ENCODE measurements around the gene CNNM2. TPM values are rescaled to one million over a fixed set of nuclear protein-coding genes. Genes with fewer than 3 reads are reported as not detected.

CNNM2 gene
- polyA plus RNA-seq, 1 of the 3 experiments (the other 2 are of a cell fraction), result 4.0 TPM

DNA sequence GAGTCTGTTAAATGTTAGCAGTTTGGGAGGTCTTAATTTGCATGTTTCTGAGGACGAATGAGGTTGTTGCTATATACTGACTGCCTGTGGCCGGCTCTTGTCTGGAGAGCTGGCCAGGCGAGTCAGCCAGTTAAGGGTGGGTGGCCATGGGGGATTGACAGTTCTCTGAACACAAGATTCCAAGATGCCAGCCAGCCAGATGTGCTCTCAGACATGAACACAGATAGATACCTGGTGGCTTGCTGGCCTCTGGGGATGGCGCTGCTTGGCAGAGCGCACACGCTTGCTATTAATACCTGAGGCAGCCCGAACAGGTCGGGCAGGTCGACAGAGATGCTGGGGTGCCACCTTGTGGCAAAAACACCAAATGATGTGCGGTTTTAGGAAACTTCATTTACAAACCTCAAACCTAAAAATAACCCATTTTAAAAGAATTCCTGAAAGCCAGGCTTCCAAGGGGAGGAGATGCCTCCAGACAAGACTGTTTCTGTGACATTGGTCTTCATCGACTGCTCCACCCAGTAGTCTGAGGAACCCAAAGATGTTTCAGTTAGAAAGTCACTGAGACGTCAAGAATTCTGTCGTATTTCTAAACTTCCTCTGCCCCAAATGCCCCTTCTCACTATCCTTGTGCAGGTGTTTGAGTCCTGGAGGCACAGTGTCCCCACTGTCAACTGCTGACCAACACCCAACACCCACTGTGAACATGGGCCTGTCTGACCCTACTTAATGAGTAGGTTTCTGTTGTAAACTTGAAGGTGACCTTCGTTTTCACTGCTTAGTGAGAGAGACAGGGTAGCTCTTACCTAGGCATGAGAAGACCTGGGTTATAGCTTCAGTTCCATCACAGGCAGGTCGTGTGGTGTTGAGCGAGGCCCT, 151.6 kb downstream of the CNNM2 start (continued):
- TF ChIP-seq, protein P1, sequence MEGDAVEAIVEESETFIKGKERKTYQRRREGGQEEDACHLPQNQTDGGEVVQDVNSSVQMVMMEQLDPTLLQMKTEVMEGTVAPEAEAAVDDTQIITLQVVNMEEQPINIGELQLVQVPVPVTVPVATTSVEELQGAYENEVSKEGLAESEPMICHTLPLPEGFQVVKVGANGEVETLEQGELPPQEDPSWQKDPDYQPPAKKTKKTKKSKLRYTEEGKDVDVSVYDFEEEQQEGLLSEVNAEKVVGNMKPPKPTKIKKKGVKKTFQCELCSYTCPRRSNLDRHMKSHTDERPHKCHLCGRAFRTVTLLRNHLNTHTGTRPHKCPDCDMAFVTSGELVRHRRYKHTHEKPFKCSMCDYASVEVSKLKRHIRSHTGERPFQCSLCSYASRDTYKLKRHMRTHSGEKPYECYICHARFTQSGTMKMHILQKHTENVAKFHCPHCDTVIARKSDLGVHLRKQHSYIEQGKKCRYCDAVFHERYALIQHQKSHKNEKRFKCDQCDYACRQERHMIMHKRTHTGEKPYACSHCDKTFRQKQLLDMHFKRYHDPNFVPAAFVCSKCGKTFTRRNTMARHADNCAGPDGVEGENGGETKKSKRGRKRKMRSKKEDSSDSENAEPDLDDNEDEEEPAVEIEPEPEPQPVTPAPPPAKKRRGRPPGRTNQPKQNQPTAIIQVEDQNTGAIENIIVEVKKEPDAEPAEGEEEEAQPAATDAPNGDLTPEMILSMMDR (IDR thresholded peaks at IDR 0.05), result peak; percentile 83
- TF ChIP-seq FOSL2 (IDR thresholded peaks at IDR 0.05; ENCODE audit: borderline replicate concordance, low read depth) (no peak), TCF12 (IDR thresholded peaks at IDR 0.05) (no peak), GATA2 (CRISPR knock-in tag; IDR thresholded peaks at IDR 0.05) (no peak), FOXJ3 (CRISPR knock-in tag; IDR thresholded peaks at IDR 0.05) (no peak), SIN3A (IDR thresholded peaks at IDR 0.05; ENCODE audit: borderline replicate concordance, low read depth, low read length) (no peak), EP300 (IDR thresholded peaks at IDR 0.05; ENCODE audit: borderline replicate concordance in 1 of 2, low read depth in 1 of 2, low read length in 1 of 2) (no peak), RFX5 (IDR thresholded peaks at IDR 0.05; ENCODE audit: low read length) (no peak), JUND (IDR thresholded peaks at IDR 0.05) (no peak)
- TF ChIP-seq, protein P2, sequence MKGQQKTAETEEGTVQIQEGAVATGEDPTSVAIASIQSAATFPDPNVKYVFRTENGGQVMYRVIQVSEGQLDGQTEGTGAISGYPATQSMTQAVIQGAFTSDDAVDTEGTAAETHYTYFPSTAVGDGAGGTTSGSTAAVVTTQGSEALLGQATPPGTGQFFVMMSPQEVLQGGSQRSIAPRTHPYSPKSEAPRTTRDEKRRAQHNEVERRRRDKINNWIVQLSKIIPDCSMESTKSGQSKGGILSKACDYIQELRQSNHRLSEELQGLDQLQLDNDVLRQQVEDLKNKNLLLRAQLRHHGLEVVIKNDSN (IDR thresholded peaks at IDR 0.05; ENCODE audit: borderline replicate concordance, low read depth), result no peak

DNA sequence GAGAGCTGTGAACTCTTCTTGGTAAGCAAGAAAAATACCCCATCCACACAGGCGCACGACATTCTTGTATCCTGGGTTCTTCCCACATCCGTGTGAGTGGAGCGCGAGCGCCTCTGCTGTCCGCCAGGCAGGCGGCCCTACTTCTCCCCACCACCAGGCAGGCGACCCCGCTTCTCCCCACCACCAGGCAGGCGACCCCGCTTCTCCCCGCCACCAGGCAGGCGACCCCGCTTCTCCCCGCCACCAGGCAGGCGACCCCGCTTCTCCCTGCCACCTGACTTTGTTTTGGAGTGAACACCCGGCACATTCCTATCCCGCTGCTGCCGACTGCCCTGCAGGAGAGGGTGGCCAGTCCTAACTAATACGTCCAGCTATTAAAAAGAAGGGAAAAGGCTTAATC, 154.2 kb downstream of the CNNM2 start:
- Histone ChIP-seq H3K36me3 (replicated peaks in 1 of 2; ENCODE audit: control insufficient read depth in 1 of 2, insufficient read depth in 2 of 2, low read length in 1 of 2) (peaks cover 0 to 7% of the 10 kb centered on the region in 2 experiments), H3F3A (replicated peaks; ENCODE audit: insufficient read depth) (no peaks in the 10 kb centered on the region), H3K4me2 (no peak overlapping the region), H3K4me3 (ENCODE audit: low read depth in 2 of 2, low read length in 1 of 2) (no peak overlapping the region), H3K4me1 (ENCODE audit: control insufficient read depth in 1 of 2, insufficient read depth in 2 of 2, low read depth in 1 of 2, low read length in 1 of 2) (peaks cover 0 to 4% of the 10 kb centered on the region in 2 experiments; a peak in 1 of 4 replicates), H4K20me1 (ENCODE audit: insufficient read depth) (no peaks in the 10 kb centered on the region), H2AFZ (ENCODE audit: low read depth) (no peak overlapping the region), H3K27ac (ENCODE audit: low read depth in 2 of 2, low read length in 1 of 2) (no peak overlapping the region), H3K79me2 (ENCODE audit: insufficient read depth) (no peaks in the 10 kb centered on the region), H3K9ac (no peak overlapping the region), H3K9me2 (no peaks in the 10 kb centered on the region), H3K9me3 (no peaks in the 10 kb centered on the region), H3K27me3 (ENCODE audit: insufficient read depth) (no peaks in the 10 kb centered on the region)
- ChIA-PET POLR2A (no interaction called here), CTCF (interaction anchor here (0.9 to 20.8 kb wide), 5 partner anchors 14 to 262 kb away, joined by 3 to 264 read pairs (median 5); partner anchors contain the start of gene CNNM2)
- no peak for DNase-seq
- 92% methylated on average over 21 of the region's 22 CpGs for WGBS (ENCODE audit: low lambda C conversion rate)
- TF ChIP-seq, protein P1 (IDR thresholded peaks at IDR 0.05), result no peak
- TF ChIP-seq CHD2 (IDR thresholded peaks at IDR 0.05; ENCODE audit: low read length, partially characterized antibody) (no peak), RAD21 (IDR thresholded peaks at IDR 0.05; ENCODE audit: low read length) (no peak), FOSL2 (IDR thresholded peaks at IDR 0.05; ENCODE audit: borderline replicate concordance, low read depth) (no peak), JUND (IDR thresholded peaks at IDR 0.05) (no peak), TEAD4 (IDR thresholded peaks at IDR 0.05; ENCODE audit: borderline replicate concordance, insufficient read depth) (no peak), MXI1 (IDR thresholded peaks at IDR 0.05; ENCODE audit: low read depth, low read length) (no peak)

Data from SK-N-SH (cell line).